Upper lobe of right lung (tissue), 1 donor: ENCODE data around the gene CDH4. TPM values are rescaled to one million over a fixed set of nuclear protein-coding genes. Genes with fewer than 3 reads are reported as not detected.

Source experiments
- ATAC-seq: fragments of 200-7000 bp; cut with Tn5 transposase; one replicate; pipeline ENCODE4 v1.9.1; 2020; ENCODE audit warnings: mild to moderate bottlenecking, moderate library complexity
- DNase-seq: peaks from one replicate; pipeline ENCODE4 v3.0.0-alpha.2; 2020
- H3K27ac ChIP-seq: fragments of 200-600 bp; one replicate; pipeline ENCODE4 v1.8.0; 2022
- H3K27me3 ChIP-seq: fragments of 200-600 bp; one replicate; pipeline ENCODE4 v1.8.0; 2022; ENCODE audit warnings: mild to moderate bottlenecking
- H3K36me3 ChIP-seq: fragments of 200-600 bp; one replicate; pipeline ENCODE4 v1.8.0; 2022
- H3K4me1 ChIP-seq: fragments of 200-600 bp; one replicate; pipeline ENCODE4 v1.8.0; 2022
- H3K4me3 ChIP-seq: fragments of 200-600 bp; one replicate; pipeline ENCODE4 v1.8.0; 2022; ENCODE audit warnings: mild to moderate bottlenecking
- H3K9me3 ChIP-seq: fragments of 200-600 bp; one replicate; pipeline ENCODE4 v1.8.0; 2022
- CTCF ChIP-seq: fragments of 200-600 bp; IDR thresholded peaks from one replicate; pipeline ENCODE4 v1.8.0; 2022; ENCODE audit warnings: antibody characterized with exemption
- intact Hi-C: fragments of 100-400 bp; cut with DNase I; formaldehyde crosslinking; loops from one replicate; pipeline ENCODE4 v1.11.0; 2022
- total RNA-seq: library from RNA; stranded (reverse); fragmentation: NEBNext Ultra II Directional; extraction: Animal tissue kit (Norgen Biotek cat#: 25700); gene quantifications from one replicate; pipeline ENCODE4 v1.2.1, GENCODE V29; 2021
- donor health status: DM: no; HTN: yes; CAD: no; lungs with severe emphysema.

Gene CDH4
- total RNA-seq, 1 donor from 2014 or later = 0.23 TPM

DNA sequence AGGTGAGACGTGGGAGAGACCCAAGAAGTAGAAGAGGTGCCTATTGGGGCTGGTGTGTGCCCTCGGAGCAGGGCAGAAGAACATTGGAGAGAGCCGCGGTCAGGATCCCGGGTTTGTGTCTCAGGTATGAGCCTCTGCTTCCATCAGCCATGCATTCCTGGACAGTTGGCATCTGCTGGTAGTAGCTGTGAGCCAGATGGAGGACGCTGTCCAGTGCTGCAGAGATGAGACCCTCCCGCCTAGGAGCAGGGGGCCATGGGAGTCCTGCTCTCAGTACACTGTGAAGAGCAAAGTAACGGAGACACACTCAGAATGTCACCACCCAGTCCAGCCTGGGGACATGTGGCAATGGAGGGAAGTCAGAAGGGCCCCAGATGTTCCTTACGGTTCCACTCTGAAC is 108.2 kb downstream of the CDH4 start:
- Histone ChIP-seq H3K36me3 (no peaks in the 10 kb centered on the region), H3K4me3 (no peak overlapping the region), H3K9me3 (no peaks in the 10 kb centered on the region), H3K27me3 (no peaks in the 10 kb centered on the region), H3K4me1 (no peaks in the 10 kb centered on the region), H3K27ac (no peak overlapping the region)
- ATAC-seq (no peak), DNase-seq (no peak)
- intact Hi-C loops = no loop called here
- TF ChIP-seq CTCF = no peak

DNA sequence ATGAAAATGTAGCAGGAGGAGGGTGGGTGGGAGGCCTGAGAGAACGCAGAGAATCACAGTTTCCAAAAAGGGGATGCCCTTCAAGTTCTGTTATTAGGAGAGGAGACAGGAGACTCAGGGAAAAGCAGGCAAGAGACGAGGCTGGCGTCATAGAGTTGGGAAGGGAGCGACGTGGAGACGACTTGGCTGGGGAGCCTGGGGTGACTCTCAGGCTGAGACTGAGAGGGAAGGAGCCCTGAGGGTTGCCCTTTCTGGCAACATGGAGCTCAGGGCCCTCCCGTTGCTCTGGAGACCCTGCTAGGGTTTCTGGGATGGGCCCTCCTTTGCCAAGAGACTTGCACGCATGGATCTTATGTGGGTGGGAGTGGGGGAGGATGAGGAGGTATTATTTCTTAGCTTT is 108.9 kb downstream of the CDH4 start:
- TF ChIP-seq CTCF = no peak
- Histone ChIP-seq H3K36me3 (no peaks in the 10 kb centered on the region), H3K4me3 (no peak overlapping the region), H3K27me3 (no peaks in the 10 kb centered on the region), H3K9me3 (no peaks in the 10 kb centered on the region), H3K27ac (no peak overlapping the region), H3K4me1 (no peaks in the 10 kb centered on the region)
- intact Hi-C loops = no loop called here
- no peak for ATAC-seq
- no peak for DNase-seq

DNA sequence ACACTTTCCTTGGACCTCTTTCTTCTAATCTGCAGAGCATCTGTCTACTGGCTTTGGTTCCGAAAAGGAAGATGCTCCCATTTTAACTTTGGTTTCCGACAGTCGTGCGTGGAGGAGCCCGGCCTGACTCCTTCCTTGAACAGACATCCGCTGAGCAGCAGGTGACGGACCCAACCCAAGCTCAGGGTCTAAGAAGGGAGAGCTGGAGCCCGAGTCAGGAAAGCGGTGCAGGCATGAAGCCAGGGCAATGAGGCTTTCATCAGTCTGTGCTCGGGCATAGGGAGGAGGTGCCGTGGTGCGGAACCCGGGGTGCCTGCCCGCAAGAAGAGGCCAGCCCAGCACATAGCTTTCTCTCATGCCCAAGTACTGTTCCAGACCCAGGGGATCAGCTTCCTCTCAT is 109.4 kb downstream of the CDH4 start:
- H3K9me3 ChIP-seq = no peaks in the 10 kb centered on the region
- H3K36me3 ChIP-seq = no peaks in the 10 kb centered on the region
- DNase-seq = no peak
- no peaks in the 10 kb centered on the region for H3K27me3 ChIP-seq
- TF ChIP-seq CTCF = no peak
- intact Hi-C loops = no loop called here
- ATAC-seq = no peak
- no peak overlapping the region for H3K27ac ChIP-seq
- H3K4me1 ChIP-seq = no peaks in the 10 kb centered on the region
- H3K4me3 ChIP-seq = no peak overlapping the region

- intact Hi-C loops = no loop called here
- H3K27ac ChIP-seq = no peak overlapping the region
Observed at GRCh38 chr20:61364147-61364546, 112.1 kb downstream of the CDH4 start.

GRCh38 chr20:61366914-61367313 is 114.9 kb downstream of the CDH4 start:
- Histone ChIP-seq H3K9me3 (no peaks in the 10 kb centered on the region), H3K4me3 (no peak overlapping the region), H3K4me1 (no peaks in the 10 kb centered on the region), H3K36me3 (no peaks in the 10 kb centered on the region), H3K27me3 (no peaks in the 10 kb centered on the region), H3K27ac (no peak overlapping the region)
- ATAC-seq (no peak), DNase-seq (no peak)
- intact Hi-C loops = no loop called here
- no peak for TF ChIP-seq CTCF

More at GRCh38 chr20:61364147-61364546, 112.1 kb downstream of the CDH4 start:
- Histone ChIP-seq H3K4me1 (no peaks in the 10 kb centered on the region), H3K36me3 (no peaks in the 10 kb centered on the region), H3K27me3 (no peaks in the 10 kb centered on the region), H3K4me3 (no peak overlapping the region), H3K9me3 (no peaks in the 10 kb centered on the region)
- ATAC-seq = no peak
- DNase-seq = no peak
- TF ChIP-seq CTCF = no peak

GRCh38 chr20:61369731-61370520 is 117.9 kb downstream of the CDH4 start:
- H3K27me3 ChIP-seq = no peaks in the 10 kb centered on the region
- no peaks in the 10 kb centered on the region for H3K36me3 ChIP-seq
- H3K4me3 ChIP-seq = no peak overlapping the region
- no peak for DNase-seq
- H3K27ac ChIP-seq = no peak overlapping the region
- H3K9me3 ChIP-seq = no peaks in the 10 kb centered on the region
- ATAC-seq = no peak
- H3K4me1 ChIP-seq = no peaks in the 10 kb centered on the region
- no peak for TF ChIP-seq CTCF
- intact Hi-C loops = no loop called here
